B cell (primary cell): Measurements from ENCODE around the gene ADAM12. TPM values are rescaled to one million over a fixed set of nuclear protein-coding genes. Genes with fewer than 3 reads are reported as not detected.

Source experiments
- ATAC-seq: fragments of 200-7000 bp; cut with Tn5 transposase; one replicate; pipeline ENCODE4 v1.10.0; 2021; ENCODE audit warnings: low read depth, mild to moderate bottlenecking, moderate number of reproducible peaks, moderate library complexity
- CTCF ChIA-PET: fragments of 350-600 bp; sonication (Branson Sonifier 250); formaldehyde crosslinking; loops from one replicate; lab custom pipeline; 2021; ENCODE audit warnings: antibody characterized with exemption, inconsistent platforms; lab: Charles Lee
- POLR2A ChIA-PET: fragments of 350-600 bp; sonication (Branson Sonifier 250); formaldehyde crosslinking; loops from one replicate; lab custom pipeline; 2021; ENCODE audit warnings: antibody characterized with exemption; lab: Charles Lee
- DNase-seq: peaks from one replicate; pipeline ENCODE4 v3.0.0; 2013
- H2AFZ ChIP-seq: 2 replicates; pipeline ENCODE4 v1.6.1; 2012; ENCODE audit warnings: mild to moderate bottlenecking, low read depth, low read length; ENCODE audit not compliant: insufficient read depth, poor library complexity, severe bottlenecking
- H3K27ac ChIP-seq, 2 donors: 1 replicate in 1 of 2; 2 replicates in 1 of 2; pipeline ENCODE4 v1.5.1; 2012 to 2013; ENCODE audit warnings: low read length in 2 of 2, mild to moderate bottlenecking in 2 of 2, moderate library complexity in 1 of 2
- H3K27me3 ChIP-seq, 4 experiments: fragments of 200-600 bp in 1 of 4; sonication (generic) in 1 of 4; replicated peaks in 1 of 4; 1 replicate in 2 of 4; 2 replicates in 2 of 4; pipeline versions ENCODE4 v1.6.1 to v1.7.0; 2013 to 2016; ENCODE audit warnings: low read length in 3 of 4, mild to moderate bottlenecking in 2 of 4, mixed read lengths in 1 of 4, moderate library complexity in 1 of 4; ENCODE audit not compliant: insufficient read depth in 4 of 4, control insufficient read depth in 3 of 4; ENCODE audit errors: control extremely low read depth in 1 of 4
- H3K36me3 ChIP-seq, 2 experiments: replicated peaks in 1 of 2; 1 replicate in 1 of 2; 2 replicates in 1 of 2; pipeline versions ENCODE4 v1.6.1 to v1.7.1; 2013; ENCODE audit warnings: low read length in 1 of 2; ENCODE audit not compliant: insufficient read depth in 2 of 2, control insufficient read depth in 1 of 2; ENCODE audit errors: control extremely low read depth in 1 of 2, extremely low read depth in 1 of 2
- H3K4me1 ChIP-seq, 2 donors: fragments of 200-600 bp in 1 of 2; sonication (generic) in 1 of 2; 1 replicate in 1 of 2; 2 replicates in 1 of 2; pipeline versions ENCODE4 v1.5.1 to v1.6.1; 2013 to 2017; ENCODE audit warnings: low read length in 2 of 2; ENCODE audit not compliant: control insufficient read depth in 2 of 2, insufficient read depth in 2 of 2
- H3K4me2 ChIP-seq: replicated peaks from 2 replicates; pipeline ENCODE3; 2012; ENCODE audit warnings: mild to moderate bottlenecking, low read depth, low read length; ENCODE audit not compliant: poor library complexity, severe bottlenecking
- H3K4me3 ChIP-seq, 5 experiments: fragments of 200-600 bp in 1 of 5; sonication (generic) in 1 of 5; 1 replicate in 3 of 5; 2 replicates in 2 of 5; pipeline versions ENCODE4 v1.5.1 to v1.7.0; 2011 to 2016; ENCODE audit warnings: low read length in 4 of 5, mild to moderate bottlenecking in 4 of 5, low read depth in 2 of 5, control low read depth in 1 of 5, moderate library complexity in 1 of 5; ENCODE audit not compliant: insufficient read depth in 1 of 5; ENCODE audit errors: control extremely low read depth in 1 of 5, extremely low read depth in 1 of 5
- H3K79me2 ChIP-seq: fragments of 200-600 bp; sonication (generic); one replicate; pipeline ENCODE4 v1.6.0; 2016; ENCODE audit warnings: low read length; ENCODE audit not compliant: control insufficient read depth, insufficient read depth
- H3K9ac ChIP-seq: fragments of 200-600 bp; sonication (generic); 2 replicates; pipeline ENCODE4 v1.6.1; 2017; ENCODE audit warnings: mild to moderate bottlenecking, low read length, moderate library complexity
- H3K9me3 ChIP-seq, 3 donors: one replicate each; pipeline versions ENCODE4 v1.6.1 to v1.7.1; 2013; ENCODE audit warnings: low read length in 2 of 3; ENCODE audit not compliant: control insufficient read depth in 2 of 3, insufficient read depth in 1 of 3; ENCODE audit errors: control extremely low read depth in 1 of 3
- H4K20me1 ChIP-seq: 2 replicates; pipeline ENCODE4 v1.6.0; 2012; ENCODE audit warnings: mild to moderate bottlenecking, low read length; ENCODE audit not compliant: insufficient read depth, control insufficient read depth, poor library complexity, severe bottlenecking
- H3K27ac Mint-ChIP-seq: one replicate; pipeline ENCODE4 v1.8.0; 2021; ENCODE audit warnings: mixed read lengths
- H3K27me3 Mint-ChIP-seq: one replicate; pipeline ENCODE4 v1.8.0; 2021; ENCODE audit warnings: mixed read lengths
- H3K4me1 Mint-ChIP-seq: one replicate; pipeline ENCODE4 v1.8.0; 2021; ENCODE audit warnings: mixed read lengths
- H3K4me3 Mint-ChIP-seq: one replicate; pipeline ENCODE4 v1.8.0; 2021; ENCODE audit warnings: mixed read lengths
- H3K9me3 Mint-ChIP-seq: one replicate; pipeline ENCODE4 v1.8.0; 2022; ENCODE audit warnings: mixed read lengths; ENCODE audit not compliant: insufficient read depth
- CTCF ChIP-seq: fragments of 200-600 bp; IDR thresholded peaks from one replicate; pipeline ENCODE4 v1.8.0; 2022; ENCODE audit warnings: antibody characterized with exemption, mild to moderate bottlenecking
- EZH2 ChIP-seq: IDR thresholded peaks from 2 replicates; pipeline ENCODE4 v1.6.1; 2012; ENCODE audit warnings: borderline replicate concordance, low read depth, mild to moderate bottlenecking, moderate library complexity, low read length; ENCODE audit not compliant: insufficient read depth, poor library complexity, severe bottlenecking
- WGBS: methylation state at CpG from one replicate; pipeline ENCODE4 v1.1.5; 2013; ENCODE audit warnings: missing lambda C conversion rate; ENCODE audit not compliant: insufficient coverage; 5-methylcytosine and 5-hydroxymethylcytosine counted together
- intact Hi-C: fragments of 100-400 bp; cut with micrococcal nuclease; formaldehyde crosslinking; loops from one replicate; pipeline ENCODE4 v1.10.0; 2022
- polyA plus RNA-seq: library from polyadenylated mRNA; depleted of rRNA; stranded (reverse); fragments of >200 nt; gene quantifications from 2 replicates; pipeline ENCODE4 v1.2.3, GENCODE V29; 2012
- total RNA-seq, 2 donors: library from RNA; stranded (reverse); fragments of 120-200 nt in 1 of 2; gene quantifications; 1 replicate in 1 of 2; 2 replicates in 1 of 2; pipeline versions ENCODE4 v1.2.3 to v1.2.4, GENCODE V29; 2013 to 2022

ADAM12 gene
- total and polyA plus RNA-seq, 2 donors (not counting 1 experiment from before 2014, with no cell fraction given): 0.01 to 0.22 TPM

GRCh38 chr10:126409821-126410220 lies 21.5 kb upstream of the ADAM12 start:
- H3K9me3 ChIP-seq: peaks cover 0 to 2% (median 0%) of the 10 kb centered on the region in 3 donors
- WGBS: 68% methylated on average over 5 of the region's 6 CpGs

More at GRCh38 chr10:126409821-126410220, 21.5 kb upstream of the ADAM12 start:
- Mint-ChIP-seq H3K4me3 (no peak overlapping the region), H3K9me3 (no peaks in the 10 kb centered on the region), H3K27ac (no peak overlapping the region), H3K27me3 (peaks cover 3% of the 10 kb centered on the region), H3K4me1 (no peaks in the 10 kb centered on the region)
- ChIA-PET CTCF (no interaction called here), POLR2A (no interaction called here)
- intact Hi-C loops: no loop called here
- H3K27ac ChIP-seq: no peak overlapping the region
- no peak for TF ChIP-seq EZH2
- TF ChIP-seq CTCF: no peak
- no peak overlapping the region for H3K4me2 ChIP-seq
- no peak overlapping the region for H3K4me3 ChIP-seq
- H3K9ac ChIP-seq: no peak overlapping the region
- ATAC-seq (no peak), DNase-seq (no peak)
- no peak overlapping the region for H2AFZ ChIP-seq
- no peaks in the 10 kb centered on the region for H3K4me1 ChIP-seq
- H3K79me2 ChIP-seq: no peaks in the 10 kb centered on the region
- no peaks in the 10 kb centered on the region for H4K20me1 ChIP-seq
- no peaks in the 10 kb centered on the region for H3K27me3 ChIP-seq
- H3K36me3 ChIP-seq: no peaks in the 10 kb centered on the region
